K562 (cell line): Measurements from ENCODE around the gene GABRD. TPM values are rescaled to one million over a fixed set of nuclear protein-coding genes. Genes with fewer than 3 reads are reported as not detected.
A peak's percentile ranks its signal among the peaks of the same experiment; 100 is the strongest.

Source experiments
- ASH1L ChIP-seq: fragments of 450-650 bp; IDR thresholded peaks from 2 replicates; pipeline ENCODE4 v1.6.1; 2018; ENCODE audit warnings: borderline replicate concordance, mild to moderate bottlenecking, low read depth; ENCODE audit not compliant: partially characterized antibody
- CBX1 ChIP-seq: sonication (generic); IDR thresholded peaks from 2 replicates; pipeline ENCODE4 v1.6.1; 2016; ENCODE audit warnings: antibody characterized with exemption, low read depth, mild to moderate bottlenecking
- CBX5 ChIP-seq: IDR thresholded peaks from 2 replicates; pipeline ENCODE4 v1.6.1; 2014; ENCODE audit warnings: low read depth, borderline replicate concordance
- CTBP1 ChIP-seq: fragments of 450-650 bp; IDR thresholded peaks from 2 replicates; pipeline ENCODE4 v1.6.1; 2016; ENCODE audit warnings: borderline replicate concordance
- DDX20 ChIP-seq: fragments of 450-650 bp; IDR thresholded peaks from 2 replicates; pipeline ENCODE4 v1.6.1; 2016; ENCODE audit warnings: missing genetic modification characterization, low read depth, mild to moderate bottlenecking, missing compliant biosample characterization, moderate library complexity
- FOXA1 ChIP-seq: fragments of 450-650 bp; IDR thresholded peaks from 2 replicates; pipeline ENCODE4 v1.6.1; 2016; ENCODE audit warnings: mild to moderate bottlenecking, borderline replicate concordance
- IRF2 ChIP-seq: sonication (generic); formaldehyde crosslinking; IDR thresholded peaks from 2 replicates; pipeline ENCODE4 v1.8.1; 2022; ENCODE audit warnings: mild to moderate bottlenecking, missing genetic modification reagents
- L3MBTL2 ChIP-seq: fragments of 450-650 bp; IDR thresholded peaks from 2 replicates; pipeline ENCODE4 v1.6.1; 2016; ENCODE audit warnings: mild to moderate bottlenecking, moderate library complexity
- MYNN ChIP-seq, 2 experiments: sonication (generic); formaldehyde crosslinking in 1 of 2; IDR thresholded peaks; 2 replicates each; pipeline versions ENCODE4 v1.5.0 to v1.6.1; 2016 to 2020; ENCODE audit warnings: antibody characterized with exemption in 1 of 2, missing genetic modification reagents in 1 of 2
- NFRKB ChIP-seq: fragments of 450-650 bp; IDR thresholded peaks from 2 replicates; pipeline ENCODE4 v1.6.1; 2016; ENCODE audit warnings: low read depth
- NR2F6 ChIP-seq: fragments of 450-650 bp; formaldehyde crosslinking; IDR thresholded peaks from 2 replicates; pipeline ENCODE4 v1.4.0; 2020; ENCODE audit warnings: mild to moderate bottlenecking
- OTX1 ChIP-seq: fragments of 450-650 bp; formaldehyde crosslinking; IDR thresholded peaks from 2 replicates; pipeline ENCODE4 v1.4.0; 2022; ENCODE audit warnings: mild to moderate bottlenecking
- RUNX1 ChIP-seq: sonication (generic); IDR thresholded peaks from 2 replicates; pipeline ENCODE4 v1.6.1; 2016; ENCODE audit warnings: antibody characterized with exemption, low read depth
- TAF1 ChIP-seq: IDR thresholded peaks from 2 replicates; pipeline ENCODE4 v1.6.1; 2011; ENCODE audit warnings: mild to moderate bottlenecking, low read length, moderate library complexity; ENCODE audit not compliant: insufficient read depth, control insufficient read depth, severe bottlenecking; ENCODE audit errors: extremely low read depth
- TEAD2 ChIP-seq: fragments of 450-650 bp; IDR thresholded peaks from 2 replicates; pipeline ENCODE4 v1.6.1; 2016; ENCODE audit warnings: missing genetic modification characterization, control low read depth, missing compliant biosample characterization
- ZNF165 ChIP-seq: fragments of 250-450 bp; sonication (Bioruptor Pico); IDR thresholded peaks from 2 replicates; pipeline ENCODE4 v1.4.0; 2020; ENCODE audit warnings: borderline replicate concordance
- ZNF174 ChIP-seq: fragments of 250-450 bp; sonication (Bioruptor Pico); IDR thresholded peaks from 2 replicates; pipeline ENCODE4 v1.4.0; 2020; ENCODE audit warnings: mild to moderate bottlenecking
- ZNF316 ChIP-seq: fragments of 450-650 bp; IDR thresholded peaks from 2 replicates; pipeline ENCODE4 v1.6.1; 2016
- polyA plus RNA-seq, 8 experiments: library from polyadenylated mRNA; depleted of rRNA in 4 of 8; stranded (reverse) in 5 of 8; unstranded in 3 of 8; fragments of >200 nt; fragmentation: Nextera tagmentation in 2 of 8; fragmentation: Illumina TruSeq in 1 of 8; extraction: Ambion mirVana in 2 of 8; extraction: Trizol in 1 of 8; gene quantifications; 2 replicates each; pipeline versions ENCODE4 v1.2.1 to v1.2.3, GENCODE V29; 2011 to 2014; ENCODE audit warnings: inconsistent platforms in 1 of 8, missing spikeins in 1 of 8
- total RNA-seq, 7 experiments: library from RNA; depleted of rRNA in 6 of 7; stranded (reverse); fragments of >200 nt in 6 of 7; fragmentation: Illumina TruSeq in 2 of 7; extraction: Trizol in 2 of 7; gene quantifications; 2 replicates each; pipeline versions ENCODE4 v1.2.1 to v1.2.3, GENCODE V29; 2011 to 2021; ENCODE audit warnings: low replicate concordance in 1 of 7
- TF ChIP-seq, protein P1 (sequence below): fragments of 150-350 bp; conservative IDR thresholded peaks from 2 replicates; pipeline ENCODE4 v1.6.1; 2014; ENCODE audit warnings: low read length
- TF ChIP-seq, protein P2 (sequence below): conservative IDR thresholded peaks from 2 replicates; pipeline ENCODE4 v1.6.1; 2011; ENCODE audit warnings: low read depth, mild to moderate bottlenecking, low read length; ENCODE audit not compliant: control insufficient read depth
- TF ChIP-seq, protein P3 (sequence below), 3 experiments: IDR thresholded peaks in 2 of 3; conservative IDR thresholded peaks in 1 of 3; 2 replicates each; pipeline ENCODE4 v1.5.1; 2011 to 2012; ENCODE audit warnings: low read length in 3 of 3, mild to moderate bottlenecking in 3 of 3, control low read depth in 2 of 3, improper control_type of control experiment in 1 of 3, inconsistent platforms in 1 of 3, low read depth in 1 of 3, mixed read lengths in 1 of 3, moderate library complexity in 1 of 3; ENCODE audit not compliant: insufficient read depth in 2 of 3
- TF ChIP-seq, protein P4 (sequence below): fragments of 200-800 bp; sonication (Bioruptor generic); IDR thresholded peaks from 2 replicates; pipeline ENCODE4 v1.6.1; 2017; ENCODE audit warnings: missing genetic modification characterization, missing compliant biosample characterization

Gene GABRD
- total and polyA plus RNA-seq, 9 of the 15 experiments (the other 6 are each of a cell fraction or from before 2014, with no cell fraction given), result 0.07 TPM; not detected in 8

DNA sequence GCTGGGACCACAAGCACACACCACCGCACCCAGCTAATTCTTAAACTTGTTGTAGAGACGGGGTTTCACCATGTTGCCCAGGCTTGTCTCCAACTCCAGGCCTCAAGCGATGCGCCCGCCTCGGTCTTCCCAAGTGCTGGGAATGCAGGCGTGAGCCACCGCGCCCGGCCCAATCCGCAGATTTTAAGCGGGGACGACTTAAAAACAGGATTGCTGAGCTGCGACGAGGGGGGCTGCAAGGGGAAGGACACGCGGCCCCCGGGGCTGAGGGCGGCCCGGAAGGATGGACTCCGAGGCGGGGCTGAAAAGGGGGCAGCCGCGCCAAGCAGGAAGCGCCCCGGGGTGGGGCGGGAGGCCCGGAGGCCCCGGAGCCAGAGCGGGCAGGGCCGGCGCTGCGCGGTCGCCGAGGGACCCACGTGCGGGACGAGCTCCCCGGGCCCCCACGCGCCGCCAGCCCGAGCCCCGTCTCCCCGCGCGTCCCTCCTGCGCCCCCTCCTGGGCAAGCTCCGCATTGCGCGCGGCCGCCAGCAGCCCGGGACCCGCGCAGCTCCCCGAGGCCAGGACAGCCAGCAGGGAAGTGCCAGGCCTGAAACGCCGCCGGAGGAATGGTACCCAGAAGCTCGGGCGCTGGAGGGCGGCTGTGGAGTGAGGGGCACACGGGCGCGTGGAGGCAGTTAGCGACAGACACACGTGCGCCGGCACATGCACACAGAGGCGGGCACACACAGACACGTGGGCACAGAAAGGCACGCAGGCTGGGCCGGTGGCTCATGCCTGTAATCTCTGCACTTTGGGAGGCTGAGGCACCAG, 25.6 kb downstream of the GABRD start (continued):
- TF ChIP-seq, protein P1, sequence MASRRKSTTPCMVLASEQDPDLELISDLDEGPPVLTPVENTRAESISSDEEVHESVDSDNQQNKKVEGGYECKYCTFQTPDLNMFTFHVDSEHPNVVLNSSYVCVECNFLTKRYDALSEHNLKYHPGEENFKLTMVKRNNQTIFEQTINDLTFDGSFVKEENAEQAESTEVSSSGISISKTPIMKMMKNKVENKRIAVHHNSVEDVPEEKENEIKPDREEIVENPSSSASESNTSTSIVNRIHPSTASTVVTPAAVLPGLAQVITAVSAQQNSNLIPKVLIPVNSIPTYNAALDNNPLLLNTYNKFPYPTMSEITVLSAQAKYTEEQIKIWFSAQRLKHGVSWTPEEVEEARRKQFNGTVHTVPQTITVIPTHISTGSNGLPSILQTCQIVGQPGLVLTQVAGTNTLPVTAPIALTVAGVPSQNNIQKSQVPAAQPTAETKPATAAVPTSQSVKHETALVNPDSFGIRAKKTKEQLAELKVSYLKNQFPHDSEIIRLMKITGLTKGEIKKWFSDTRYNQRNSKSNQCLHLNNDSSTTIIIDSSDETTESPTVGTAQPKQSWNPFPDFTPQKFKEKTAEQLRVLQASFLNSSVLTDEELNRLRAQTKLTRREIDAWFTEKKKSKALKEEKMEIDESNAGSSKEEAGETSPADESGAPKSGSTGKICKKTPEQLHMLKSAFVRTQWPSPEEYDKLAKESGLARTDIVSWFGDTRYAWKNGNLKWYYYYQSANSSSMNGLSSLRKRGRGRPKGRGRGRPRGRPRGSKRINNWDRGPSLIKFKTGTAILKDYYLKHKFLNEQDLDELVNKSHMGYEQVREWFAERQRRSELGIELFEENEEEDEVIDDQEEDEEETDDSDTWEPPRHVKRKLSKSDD, result no peak
- TF ChIP-seq TEAD2 (tag) (no peak), ZNF174 (no peak), CBX5 (no peak), OTX1 (no peak), NFRKB (no peak), TAF1 (no peak), L3MBTL2 (peak; percentile 81), RUNX1 (no peak), CTBP1 (peak; percentile 22; the same call in 1 of the 2 replicates), ASH1L (no peak), NR2F6 (CRISPR knock-in tag) (no peak), MYNN (IDR thresholded peaks at IDR 0.05) (no peak), MYNN (CRISPR knock-in tag; IDR thresholded peaks at IDR 0.05) (no peak), DDX20 (tag) (no peak), IRF2 (CRISPR knock-in tag) (no peak), ZNF165 (CRISPR knock-in tag) (no peak), FOXA1 (no peak), ZNF316 (no peak), CBX1 (no peak)
- TF ChIP-seq, protein P2, sequence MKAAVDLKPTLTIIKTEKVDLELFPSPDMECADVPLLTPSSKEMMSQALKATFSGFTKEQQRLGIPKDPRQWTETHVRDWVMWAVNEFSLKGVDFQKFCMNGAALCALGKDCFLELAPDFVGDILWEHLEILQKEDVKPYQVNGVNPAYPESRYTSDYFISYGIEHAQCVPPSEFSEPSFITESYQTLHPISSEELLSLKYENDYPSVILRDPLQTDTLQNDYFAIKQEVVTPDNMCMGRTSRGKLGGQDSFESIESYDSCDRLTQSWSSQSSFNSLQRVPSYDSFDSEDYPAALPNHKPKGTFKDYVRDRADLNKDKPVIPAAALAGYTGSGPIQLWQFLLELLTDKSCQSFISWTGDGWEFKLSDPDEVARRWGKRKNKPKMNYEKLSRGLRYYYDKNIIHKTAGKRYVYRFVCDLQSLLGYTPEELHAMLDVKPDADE, result peak; percentile 35; the same call in 1 of the 2 replicates
- TF ChIP-seq, protein P3, sequence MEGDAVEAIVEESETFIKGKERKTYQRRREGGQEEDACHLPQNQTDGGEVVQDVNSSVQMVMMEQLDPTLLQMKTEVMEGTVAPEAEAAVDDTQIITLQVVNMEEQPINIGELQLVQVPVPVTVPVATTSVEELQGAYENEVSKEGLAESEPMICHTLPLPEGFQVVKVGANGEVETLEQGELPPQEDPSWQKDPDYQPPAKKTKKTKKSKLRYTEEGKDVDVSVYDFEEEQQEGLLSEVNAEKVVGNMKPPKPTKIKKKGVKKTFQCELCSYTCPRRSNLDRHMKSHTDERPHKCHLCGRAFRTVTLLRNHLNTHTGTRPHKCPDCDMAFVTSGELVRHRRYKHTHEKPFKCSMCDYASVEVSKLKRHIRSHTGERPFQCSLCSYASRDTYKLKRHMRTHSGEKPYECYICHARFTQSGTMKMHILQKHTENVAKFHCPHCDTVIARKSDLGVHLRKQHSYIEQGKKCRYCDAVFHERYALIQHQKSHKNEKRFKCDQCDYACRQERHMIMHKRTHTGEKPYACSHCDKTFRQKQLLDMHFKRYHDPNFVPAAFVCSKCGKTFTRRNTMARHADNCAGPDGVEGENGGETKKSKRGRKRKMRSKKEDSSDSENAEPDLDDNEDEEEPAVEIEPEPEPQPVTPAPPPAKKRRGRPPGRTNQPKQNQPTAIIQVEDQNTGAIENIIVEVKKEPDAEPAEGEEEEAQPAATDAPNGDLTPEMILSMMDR (IDR thresholded peaks at IDR 0.05 in 2 of 3, conservative IDR thresholded peaks at IDR 0.05 in 1 of 3; ENCODE audit: insufficient read depth in 2 of 3, low read depth in 1 of 3, low read length in 3 of 3), result peak; percentile 71 to 94 (median 82)
- TF ChIP-seq, protein P4, sequence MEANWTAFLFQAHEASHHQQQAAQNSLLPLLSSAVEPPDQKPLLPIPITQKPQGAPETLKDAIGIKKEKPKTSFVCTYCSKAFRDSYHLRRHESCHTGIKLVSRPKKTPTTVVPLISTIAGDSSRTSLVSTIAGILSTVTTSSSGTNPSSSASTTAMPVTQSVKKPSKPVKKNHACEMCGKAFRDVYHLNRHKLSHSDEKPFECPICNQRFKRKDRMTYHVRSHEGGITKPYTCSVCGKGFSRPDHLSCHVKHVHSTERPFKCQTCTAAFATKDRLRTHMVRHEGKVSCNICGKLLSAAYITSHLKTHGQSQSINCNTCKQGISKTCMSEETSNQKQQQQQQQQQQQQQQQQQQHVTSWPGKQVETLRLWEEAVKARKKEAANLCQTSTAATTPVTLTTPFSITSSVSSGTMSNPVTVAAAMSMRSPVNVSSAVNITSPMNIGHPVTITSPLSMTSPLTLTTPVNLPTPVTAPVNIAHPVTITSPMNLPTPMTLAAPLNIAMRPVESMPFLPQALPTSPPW, result peak; percentile 56
